ENCODE data around the gene BCL2A1. TPM values are rescaled to one million over a fixed set of nuclear protein-coding genes. Genes with fewer than 3 reads are reported as not detected.

The BCL2A1 gene
- total RNA-seq, 1 experiment from 2014 or later = not detected

GRCh38 chr15:79914728-79915127 lies 56.3 kb downstream of the BCL2A1 start:
- no peak overlapping the region for H3T11ph ChIP-seq (ENCODE audit: low read length)
- H3K27ac ChIP-seq (ENCODE audit: insufficient read length, low read depth, low read length) = no peak overlapping the region
- no peaks in the 10 kb centered on the region for H3K27me3 ChIP-seq (ENCODE audit: insufficient read depth, low read length)
- no peak overlapping the region for H4K8ac ChIP-seq (replicated peaks; ENCODE audit: insufficient read length, low read depth, low read length)
- peaks cover 12% of the 10 kb centered on the region for H3K9me3 ChIP-seq (ENCODE audit: control insufficient read depth, low read depth, low read length)
- no peak overlapping the region for H3K4me3 Mint-ChIP-seq
- no peak overlapping the region for H2BK12ac ChIP-seq (ENCODE audit: insufficient read length, low read depth, low read length)
- no peak overlapping the region for H2AK5ac ChIP-seq (ENCODE audit: insufficient read length, low read length)
- H3K4me1 Mint-ChIP-seq = peaks cover 0 to 6% of the 10 kb centered on the region in 2 experiments; a peak in 2 of 4 replicates
- H3K14ac ChIP-seq (ENCODE audit: insufficient read depth, low read length) = no peak overlapping the region
- H3K56ac ChIP-seq (ENCODE audit: insufficient read length, low read depth, low read length) = no peak overlapping the region
- no peak overlapping the region for H2BK120ac ChIP-seq (ENCODE audit: low read depth, low read length, poor library complexity, severe bottlenecking)
- H3K23ac ChIP-seq (ENCODE audit: insufficient read length, low read depth, low read length) = no peak overlapping the region
- no peak overlapping the region for H4K91ac ChIP-seq (ENCODE audit: insufficient read length, low read depth, low read length)
- H2BK5ac ChIP-seq (ENCODE audit: insufficient read length, low read length) = no peak overlapping the region
- H3K23me2 ChIP-seq (ENCODE audit: insufficient read length, low read depth, low read length, poor library complexity, severe bottlenecking) = no peaks in the 10 kb centered on the region
- no peaks in the 10 kb centered on the region for H3K27me3 Mint-ChIP-seq (ENCODE audit: low read depth)
- no peak overlapping the region for H3K9ac ChIP-seq (ENCODE audit: extremely low read depth, insufficient read length, low read length)
- no peak overlapping the region for H4K5ac ChIP-seq (ENCODE audit: insufficient read length, low read depth, low read length)
- H2AFZ ChIP-seq (ENCODE audit: low read length) = no peak overlapping the region
- H3K79me1 ChIP-seq (ENCODE audit: insufficient read depth, low read depth, low read length, poor library complexity, severe bottlenecking) = peaks cover 6% of the 10 kb centered on the region
- TF ChIP-seq, protein P1, sequence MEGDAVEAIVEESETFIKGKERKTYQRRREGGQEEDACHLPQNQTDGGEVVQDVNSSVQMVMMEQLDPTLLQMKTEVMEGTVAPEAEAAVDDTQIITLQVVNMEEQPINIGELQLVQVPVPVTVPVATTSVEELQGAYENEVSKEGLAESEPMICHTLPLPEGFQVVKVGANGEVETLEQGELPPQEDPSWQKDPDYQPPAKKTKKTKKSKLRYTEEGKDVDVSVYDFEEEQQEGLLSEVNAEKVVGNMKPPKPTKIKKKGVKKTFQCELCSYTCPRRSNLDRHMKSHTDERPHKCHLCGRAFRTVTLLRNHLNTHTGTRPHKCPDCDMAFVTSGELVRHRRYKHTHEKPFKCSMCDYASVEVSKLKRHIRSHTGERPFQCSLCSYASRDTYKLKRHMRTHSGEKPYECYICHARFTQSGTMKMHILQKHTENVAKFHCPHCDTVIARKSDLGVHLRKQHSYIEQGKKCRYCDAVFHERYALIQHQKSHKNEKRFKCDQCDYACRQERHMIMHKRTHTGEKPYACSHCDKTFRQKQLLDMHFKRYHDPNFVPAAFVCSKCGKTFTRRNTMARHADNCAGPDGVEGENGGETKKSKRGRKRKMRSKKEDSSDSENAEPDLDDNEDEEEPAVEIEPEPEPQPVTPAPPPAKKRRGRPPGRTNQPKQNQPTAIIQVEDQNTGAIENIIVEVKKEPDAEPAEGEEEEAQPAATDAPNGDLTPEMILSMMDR (conservative IDR thresholded peaks at IDR 0.05) = no peak
- H3K79me2 ChIP-seq (ENCODE audit: insufficient read depth, low read length) = no peaks in the 10 kb centered on the region; the same call in 1 of the 2 replicates
- H4K20me1 ChIP-seq (ENCODE audit: control insufficient read depth, insufficient read depth, insufficient read length) = no peaks in the 10 kb centered on the region
- no peak overlapping the region for H2BK20ac ChIP-seq (ENCODE audit: low read depth, low read length, poor library complexity, severe bottlenecking)
- H3K27ac Mint-ChIP-seq = no peak overlapping the region; a peak in 1 of 7 replicates
- H2BK15ac ChIP-seq (ENCODE audit: low read depth, low read length) = no peak overlapping the region
- no peak overlapping the region for H3K4ac ChIP-seq (ENCODE audit: low read depth, low read length)
- peaks cover 55 to 61% of the 10 kb centered on the region in 2 experiments for H3K9me3 Mint-ChIP-seq
- no peak overlapping the region for H3K4me2 ChIP-seq (ENCODE audit: insufficient read depth, insufficient read length, low read length)
- peaks cover 82 to 84% (median 83%) of the 10 kb centered on the region in 3 experiments for H3K36me3 Mint-ChIP-seq (ENCODE audit: insufficient read depth in 1 of 3, low read depth in 3 of 3)
- no peak for DNase-seq
- no peak overlapping the region for H3K18ac ChIP-seq (ENCODE audit: insufficient read length, low read depth, low read length)
- H3K4me1 ChIP-seq (ENCODE audit: insufficient read depth, low read length) = no peaks in the 10 kb centered on the region

Other genes with a start within 250 kb of the BCL2A1 start
- 36.9 and 39.9 TPM in 2 replicates for gene MTHFS, start 74.2 kb downstream of the BCL2A1 start, total RNA-seq (2021)
- gene ZFAND6, start 88.5 kb upstream of the BCL2A1 start, total RNA-seq (2021) = 89.7 and 91.3 TPM in 2 replicates
- 21.5 and 21.7 TPM in 2 replicates for gene FAH, start 181.8 kb upstream of the BCL2A1 start, total RNA-seq (2021)